Hepatocyte (in vitro differentiated cells): ENCODE results near the gene EFCAB9. TPM values are rescaled to one million over a fixed set of nuclear protein-coding genes. Genes with fewer than 3 reads are reported as not detected.

Source experiments
- DNase-seq: peaks from one replicate; pipeline ENCODE4 v3.0.0-alpha.2; 2016; ENCODE audit warnings: low spot score
- H2AFZ ChIP-seq: fragments of 200-600 bp; sonication (generic); 2 replicates; pipeline ENCODE4 v1.6.0; 2016; ENCODE audit warnings: antibody characterized with exemption, mild to moderate bottlenecking
- H3K27ac ChIP-seq: fragments of 200-600 bp; sonication (generic); 2 replicates; pipeline ENCODE4 v1.5.1; 2016; ENCODE audit warnings: mild to moderate bottlenecking
- H3K27me3 ChIP-seq: fragments of 200-600 bp; sonication (generic); 2 replicates; pipeline ENCODE4 v1.6.1; 2016
- H3K36me3 ChIP-seq: fragments of 200-600 bp; sonication (generic); replicated peaks from 2 replicates; pipeline ENCODE4 v1.5.1; 2016; ENCODE audit warnings: low read depth; ENCODE audit not compliant: insufficient read depth
- H3K4me1 ChIP-seq: fragments of 200-600 bp; sonication (generic); 2 replicates; pipeline ENCODE4 v1.5.1; 2016; ENCODE audit warnings: mild to moderate bottlenecking, moderate library complexity; ENCODE audit not compliant: insufficient read depth
- H3K4me2 ChIP-seq: fragments of 200-600 bp; sonication (generic); 2 replicates; pipeline ENCODE4 v1.6.0; 2016
- H3K4me3 ChIP-seq: fragments of 200-600 bp; sonication (generic); 2 replicates; pipeline ENCODE4 v1.5.1; 2016; ENCODE audit warnings: mild to moderate bottlenecking
- H3K79me2 ChIP-seq: fragments of 200-600 bp; sonication (generic); 2 replicates; pipeline ENCODE4 v1.6.0; 2017; ENCODE audit warnings: mild to moderate bottlenecking
- H3K9me2 ChIP-seq: fragments of 200-600 bp; sonication (generic); replicated peaks from 2 replicates; pipeline ENCODE4 v1.6.0; 2017; ENCODE audit warnings: mild to moderate bottlenecking; ENCODE audit not compliant: insufficient read depth
- H3K9me3 ChIP-seq: fragments of 200-600 bp; sonication (generic); 2 replicates; pipeline ENCODE4 v1.5.1; 2016; ENCODE audit warnings: low read depth, mild to moderate bottlenecking
- H4K20me1 ChIP-seq: fragments of 200-600 bp; sonication (generic); 2 replicates; pipeline ENCODE4 v1.6.0; 2016; ENCODE audit warnings: mild to moderate bottlenecking; ENCODE audit not compliant: insufficient read depth, poor library complexity, severe bottlenecking
- EZH2 ChIP-seq: fragments of 200-600 bp; sonication (generic); IDR thresholded peaks from 2 replicates; pipeline ENCODE4 v1.6.1; 2016; ENCODE audit warnings: antibody characterized with exemption, mild to moderate bottlenecking, borderline replicate concordance
- EZH2phosphoT487 ChIP-seq: fragments of 200-600 bp; sonication (generic); IDR thresholded peaks from one replicate; pipeline ENCODE4 v1.6.1; 2018; ENCODE audit warnings: antibody characterized with exemption, mild to moderate bottlenecking, low read depth, moderate library complexity; ENCODE audit not compliant: unreplicated experiment, severe bottlenecking
- WGBS: methylation state at CpG from one replicate; pipeline ENCODE4 v1.1.6; 2016; ENCODE audit warnings: low lambda C conversion rate; ENCODE audit errors: missing lambda C conversion rate; 5-methylcytosine and 5-hydroxymethylcytosine counted together
- polyA plus RNA-seq: library from polyadenylated mRNA; unstranded; fragments of >200 nt; fragmentation: Nextera tagmentation; extraction: Ambion mirVana; gene quantifications from 2 replicates; pipeline ENCODE4 v1.2.1, GENCODE V29; 2016
- total RNA-seq: library from RNA; depleted of rRNA; stranded (reverse); fragments of >200 nt; gene quantifications from 2 replicates; pipeline ENCODE4 v1.2.3, GENCODE V29; 2014
- TF ChIP-seq, protein P1 (sequence below): fragments of 200-600 bp; sonication (generic); IDR thresholded peaks from 2 replicates; pipeline ENCODE4 v1.5.1; 2016; ENCODE audit warnings: antibody characterized with exemption, mild to moderate bottlenecking; ENCODE audit not compliant: poor library complexity

The EFCAB9 gene
- total and polyA plus RNA-seq, 2 experiments from 2014 or later: not detected

DNA sequence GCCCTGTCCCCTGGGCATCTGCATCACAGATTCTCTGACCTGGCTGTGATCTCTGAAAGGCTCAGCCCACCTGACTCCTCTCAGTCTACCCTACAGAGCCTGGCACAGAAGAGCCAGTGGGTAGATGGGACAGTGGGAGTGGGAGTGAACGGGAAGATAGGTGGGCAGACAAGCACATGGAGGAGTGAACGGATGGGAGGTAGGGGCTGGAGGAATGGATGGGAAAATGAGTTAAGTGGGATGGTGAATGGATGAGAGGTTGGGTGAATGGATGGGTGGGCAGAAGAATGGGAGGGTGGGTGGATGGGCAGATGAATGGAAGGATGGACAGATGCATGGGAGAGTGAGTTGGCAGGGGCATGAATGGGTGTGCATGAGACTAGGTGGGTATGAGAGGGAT is 24.8 kb upstream of the EFCAB9 start:
- Histone ChIP-seq H3K79me2 (peaks cover 8% of the 10 kb centered on the region), H3K27me3 (no peaks in the 10 kb centered on the region), H2AFZ (no peak overlapping the region), H3K27ac (no peak overlapping the region), H3K9me2 (no peaks in the 10 kb centered on the region), H3K36me3 (no peaks in the 10 kb centered on the region), H3K4me3 (no peak overlapping the region), H4K20me1 (no peaks in the 10 kb centered on the region), H3K4me1 (peaks cover 14% of the 10 kb centered on the region), H3K9me3 (no peaks in the 10 kb centered on the region), H3K4me2 (no peak overlapping the region)
- no peak for TF ChIP-seq EZH2phosphoT487
- TF ChIP-seq, protein P1, sequence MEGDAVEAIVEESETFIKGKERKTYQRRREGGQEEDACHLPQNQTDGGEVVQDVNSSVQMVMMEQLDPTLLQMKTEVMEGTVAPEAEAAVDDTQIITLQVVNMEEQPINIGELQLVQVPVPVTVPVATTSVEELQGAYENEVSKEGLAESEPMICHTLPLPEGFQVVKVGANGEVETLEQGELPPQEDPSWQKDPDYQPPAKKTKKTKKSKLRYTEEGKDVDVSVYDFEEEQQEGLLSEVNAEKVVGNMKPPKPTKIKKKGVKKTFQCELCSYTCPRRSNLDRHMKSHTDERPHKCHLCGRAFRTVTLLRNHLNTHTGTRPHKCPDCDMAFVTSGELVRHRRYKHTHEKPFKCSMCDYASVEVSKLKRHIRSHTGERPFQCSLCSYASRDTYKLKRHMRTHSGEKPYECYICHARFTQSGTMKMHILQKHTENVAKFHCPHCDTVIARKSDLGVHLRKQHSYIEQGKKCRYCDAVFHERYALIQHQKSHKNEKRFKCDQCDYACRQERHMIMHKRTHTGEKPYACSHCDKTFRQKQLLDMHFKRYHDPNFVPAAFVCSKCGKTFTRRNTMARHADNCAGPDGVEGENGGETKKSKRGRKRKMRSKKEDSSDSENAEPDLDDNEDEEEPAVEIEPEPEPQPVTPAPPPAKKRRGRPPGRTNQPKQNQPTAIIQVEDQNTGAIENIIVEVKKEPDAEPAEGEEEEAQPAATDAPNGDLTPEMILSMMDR: no peak
- DNase-seq: no peak
- 91% methylated on average over 2 of the region's 2 CpGs for WGBS

DNA sequence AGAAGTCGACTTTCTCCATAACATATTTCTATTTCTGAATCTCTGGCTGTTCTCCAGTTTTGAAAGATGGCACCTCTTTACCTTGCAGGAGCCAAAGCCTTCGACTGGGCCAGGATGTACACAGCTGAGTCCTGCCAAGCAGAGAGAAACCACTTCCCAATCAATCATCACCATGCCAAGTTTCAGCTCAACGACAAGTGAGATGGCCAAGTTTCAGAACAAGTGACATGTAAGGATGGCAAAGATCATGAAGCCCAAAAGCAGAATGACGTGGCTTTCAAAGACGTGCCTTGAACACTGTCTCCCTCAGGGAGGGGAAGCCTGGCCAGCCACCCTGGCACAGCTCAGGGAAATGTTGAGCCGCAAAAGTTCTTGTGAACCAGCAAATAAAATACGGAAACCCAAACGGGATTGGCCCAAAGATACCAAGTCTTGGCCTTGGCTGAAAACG is 23.7 kb upstream of the EFCAB9 start:
- Histone ChIP-seq H3K4me3 (no peak overlapping the region), H3K9me2 (no peaks in the 10 kb centered on the region), H3K9me3 (no peaks in the 10 kb centered on the region), H3K27ac (no peak overlapping the region), H3K79me2 (peaks cover 8% of the 10 kb centered on the region), H3K36me3 (no peaks in the 10 kb centered on the region), H3K4me1 (peaks cover 24% of the 10 kb centered on the region), H2AFZ (no peak overlapping the region), H3K4me2 (no peak overlapping the region), H4K20me1 (no peaks in the 10 kb centered on the region), H3K27me3 (no peaks in the 10 kb centered on the region)
- TF ChIP-seq, protein P1: no peak
- no peak for DNase-seq
- 94% methylated on average over 9 of the region's 9 CpGs for WGBS

- no peaks in the 10 kb centered on the region for H3K9me3 ChIP-seq
- DNase-seq: no peak
- TF ChIP-seq EZH2 (no peak), EZH2phosphoT487 (no peak)
- TF ChIP-seq, protein P1: no peak
- 88% methylated on average over 8 of the region's 8 CpGs for WGBS
- no peaks in the 10 kb centered on the region for H3K36me3 ChIP-seq
- H3K4me3 ChIP-seq: no peak overlapping the region
- no peak overlapping the region for H2AFZ ChIP-seq
- H4K20me1 ChIP-seq: no peaks in the 10 kb centered on the region
- H3K4me2 ChIP-seq: no peak overlapping the region
- H3K4me1 ChIP-seq: peaks cover 24% of the 10 kb centered on the region
- no peaks in the 10 kb centered on the region for H3K27me3 ChIP-seq
- H3K79me2 ChIP-seq: peaks cover 8% of the 10 kb centered on the region
- H3K9me2 ChIP-seq: no peaks in the 10 kb centered on the region
- H3K27ac ChIP-seq: no peak overlapping the region
These were observed 22.9 kb upstream of the EFCAB9 start for GRCh38 chr5:172171118-172171517.

GRCh38 chr5:172172912-172173563 is 20.9 kb upstream of the EFCAB9 start:
- H3K9me3 ChIP-seq: no peaks in the 10 kb centered on the region
- H4K20me1 ChIP-seq: no peaks in the 10 kb centered on the region
- WGBS: 88% methylated on average over 12 of the region's 12 CpGs

More at GRCh38 chr5:172172912-172173563, 20.9 kb upstream of the EFCAB9 start:
- no peaks in the 10 kb centered on the region for H3K9me2 ChIP-seq
- H3K4me2 ChIP-seq: no peak overlapping the region
- no peak overlapping the region for H3K4me3 ChIP-seq
- H3K4me1 ChIP-seq: peaks cover 16% of the 10 kb centered on the region
- H3K27ac ChIP-seq: no peak overlapping the region
- no peaks in the 10 kb centered on the region for H3K27me3 ChIP-seq
- TF ChIP-seq, protein P1: no peak
- TF ChIP-seq EZH2phosphoT487: no peak
- TF ChIP-seq EZH2: no peak
- H3K36me3 ChIP-seq: no peaks in the 10 kb centered on the region
- peaks cover 6% of the 10 kb centered on the region for H3K79me2 ChIP-seq
- DNase-seq: no peak
- no peak overlapping the region for H2AFZ ChIP-seq
